Fibroblast of lung (primary cell): ENCODE results near the gene NDFIP2. TPM values are rescaled to one million over a fixed set of nuclear protein-coding genes. Genes with fewer than 3 reads are reported as not detected.
A peak's percentile ranks its signal among the peaks of the same experiment; 100 is the strongest.
"Not testable (repeated sequence)": the region's sequence is repeated elsewhere in the genome, so short reads cannot be mapped to it uniquely, and the experiment has no call there.

Source experiments
- DNase-seq, 2 donors: peaks; one replicate each; pipeline versions ENCODE4 v3.0.0 to v3.0.0-alpha.2; 2010; ENCODE audit warnings: low read depth in 2 of 2
- H2AFZ ChIP-seq: 2 replicates; pipeline ENCODE4 v1.5.1; 2012; ENCODE audit warnings: low read length, control low read depth, inconsistent platforms
- H3K27ac ChIP-seq: 2 replicates; pipeline ENCODE4 v1.5.1; 2011; ENCODE audit warnings: low read length, control low read depth; ENCODE audit not compliant: insufficient read depth
- H3K27me3 ChIP-seq: 2 replicates; pipeline ENCODE4 v1.5.1; 2011; ENCODE audit warnings: mild to moderate bottlenecking, low read length; ENCODE audit not compliant: control insufficient read depth, insufficient read depth
- H3K36me3 ChIP-seq: 2 replicates; pipeline ENCODE4 v1.5.1; 2011; ENCODE audit warnings: low read length; ENCODE audit not compliant: control insufficient read depth, insufficient read depth
- H3K4me1 ChIP-seq: 2 replicates; pipeline ENCODE4 v1.5.1; 2011; ENCODE audit warnings: low read length; ENCODE audit not compliant: control insufficient read depth, insufficient read depth; ENCODE audit errors: extremely low read depth
- H3K4me2 ChIP-seq: 2 replicates; pipeline ENCODE4 v1.5.1; 2011; ENCODE audit warnings: low read length, control low read depth; ENCODE audit not compliant: insufficient read depth; ENCODE audit errors: extremely low read depth
- H3K4me3 ChIP-seq, 4 experiments: fragments of 200-600 bp in 1 of 4; sonication (generic) in 1 of 4; replicated peaks in 1 of 4; 2 replicates each; pipeline ENCODE4 v1.5.1; 2011 to 2016; ENCODE audit warnings: low read length in 4 of 4, low read depth in 3 of 4, mild to moderate bottlenecking in 3 of 4, control low read depth in 2 of 4, inconsistent platforms in 1 of 4, mixed read lengths in 1 of 4; ENCODE audit not compliant: insufficient read depth in 1 of 4; ENCODE audit errors: control extremely low read depth in 1 of 4
- H3K79me2 ChIP-seq: 2 replicates; pipeline ENCODE4 v1.5.1; 2012; ENCODE audit warnings: mild to moderate bottlenecking, low read length, inconsistent platforms; ENCODE audit not compliant: control insufficient read depth, insufficient read depth
- H3K9ac ChIP-seq: 2 replicates; pipeline ENCODE4 v1.5.1; 2011; ENCODE audit warnings: mild to moderate bottlenecking, low read length, control low read depth; ENCODE audit not compliant: insufficient read depth
- H3K9me3 ChIP-seq: 2 replicates; pipeline ENCODE4 v1.5.1; 2012; ENCODE audit warnings: low read depth, low read length; ENCODE audit not compliant: control insufficient read depth, insufficient read depth
- H4K20me1 ChIP-seq: 2 replicates; pipeline ENCODE4 v1.5.1; 2011; ENCODE audit warnings: low read length; ENCODE audit not compliant: control insufficient read depth, insufficient read depth; ENCODE audit errors: extremely low read depth
- CTCF ChIP-seq, 2 donors: IDR thresholded peaks in 1 of 2; conservative IDR thresholded peaks in 1 of 2; 1 replicate in 1 of 2; 2 replicates in 1 of 2; pipeline ENCODE4 v1.5.1; 2011 to 2012; ENCODE audit warnings: low read length in 2 of 2, control low read depth in 1 of 2, inconsistent platforms in 1 of 2, low read depth in 1 of 2, mild to moderate bottlenecking in 1 of 2
- EZH2 ChIP-seq: IDR thresholded peaks from 2 replicates; pipeline ENCODE4 v1.5.1; 2012; ENCODE audit warnings: low read length, control low read depth, mild to moderate bottlenecking; ENCODE audit errors: missing control alignments
- polyA plus RNA-seq, 2 donors: library from polyadenylated mRNA; depleted of rRNA in 1 of 2; stranded (reverse) in 1 of 2; unstranded in 1 of 2; fragments of >200 nt; gene quantifications; 2 replicates each; pipeline ENCODE4 v1.2.1, GENCODE V29; 2011 to 2012; ENCODE audit warnings: missing spikeins in 1 of 2
- total RNA-seq: library from RNA; depleted of rRNA; stranded (reverse); fragments of >200 nt; gene quantifications from 2 replicates; pipeline ENCODE4 v1.2.1, GENCODE V29; 2014

The NDFIP2 gene
- total and polyA plus RNA-seq, 2 donors (not counting 1 experiment from before 2014, with no cell fraction given): 39.1 to 46.4 TPM

GRCh38 chr13:79593121-79593520 lies 112.2 kb downstream of the NDFIP2 start:
- DNase-seq: no peak
- H3K9me3 ChIP-seq: no peaks in the 10 kb centered on the region
- no peak overlapping the region for H3K4me2 ChIP-seq
- H3K79me2 ChIP-seq: no peaks in the 10 kb centered on the region
- H3K9ac ChIP-seq: no peak overlapping the region
- H3K4me1 ChIP-seq: no peaks in the 10 kb centered on the region
- H3K27ac ChIP-seq: no peak overlapping the region
- H3K27me3 ChIP-seq: no peaks in the 10 kb centered on the region
- H2AFZ ChIP-seq: no peak overlapping the region
- H4K20me1 ChIP-seq: no peaks in the 10 kb centered on the region
- H3K4me3 ChIP-seq: no peak overlapping the region
- H3K36me3 ChIP-seq: no peaks in the 10 kb centered on the region
- TF ChIP-seq EZH2: no peak
- no peak for TF ChIP-seq CTCF (conservative IDR thresholded peaks at IDR 0.05 in 1 of 2, IDR thresholded peaks at IDR 0.05 in 1 of 2; ENCODE audit: low read depth in 1 of 2, low read length in 2 of 2)

GRCh38 chr13:79593641-79594275 lies 112.8 kb downstream of the NDFIP2 start:
- Histone ChIP-seq H3K4me2 (no peak overlapping the region), H3K9ac (no peak overlapping the region), H4K20me1 (no peaks in the 10 kb centered on the region), H3K9me3 (no peaks in the 10 kb centered on the region), H3K4me1 (no peaks in the 10 kb centered on the region), H3K79me2 (no peaks in the 10 kb centered on the region), H3K36me3 (no peaks in the 10 kb centered on the region), H3K4me3 (no peak overlapping the region), H2AFZ (no peak overlapping the region), H3K27me3 (no peaks in the 10 kb centered on the region), H3K27ac (no peak overlapping the region)
- DNase-seq: peak; percentile 31 to 86
- TF ChIP-seq CTCF (conservative IDR thresholded peaks at IDR 0.05 in 1 of 2, IDR thresholded peaks at IDR 0.05 in 1 of 2; ENCODE audit: low read depth in 1 of 2, low read length in 2 of 2) (no peak), EZH2 (no peak)

- not testable (repeated sequence) for H3K36me3 ChIP-seq, DNase-seq, H3K27me3 ChIP-seq, H3K9ac ChIP-seq, H3K79me2 ChIP-seq, H3K9me3 ChIP-seq, H4K20me1 ChIP-seq, H3K4me1 ChIP-seq, H2AFZ ChIP-seq, H3K4me2 ChIP-seq, H3K27ac ChIP-seq, H3K4me3 ChIP-seq
Measured at GRCh38 chr13:79600146-79600545, 119.2 kb downstream of the NDFIP2 start.
